NCI-H1417 (cell line): ENCODE results near the gene CSF1.
"Not testable (repeated sequence)": the region's sequence is repeated elsewhere in the genome, so short reads cannot be mapped to it uniquely, and the experiment has no call there.

Experiments used
- DNase-seq, 3 experiments: peaks; one replicate each; lab custom pipeline; 2025; lab: John Stamatoyannopoulos, UW

The CSF1 gene

GRCh38 chr1:109944541-109944940 is 33.9 kb downstream of the CSF1 start:
- no peak for DNase-seq

- no peak for DNase-seq
These were observed 35.9 kb downstream of the CSF1 start for GRCh38 chr1:109946511-109946910.

- no peak for DNase-seq
These were observed 37.1 kb downstream of the CSF1 start for GRCh38 chr1:109947582-109948284.

DNA sequence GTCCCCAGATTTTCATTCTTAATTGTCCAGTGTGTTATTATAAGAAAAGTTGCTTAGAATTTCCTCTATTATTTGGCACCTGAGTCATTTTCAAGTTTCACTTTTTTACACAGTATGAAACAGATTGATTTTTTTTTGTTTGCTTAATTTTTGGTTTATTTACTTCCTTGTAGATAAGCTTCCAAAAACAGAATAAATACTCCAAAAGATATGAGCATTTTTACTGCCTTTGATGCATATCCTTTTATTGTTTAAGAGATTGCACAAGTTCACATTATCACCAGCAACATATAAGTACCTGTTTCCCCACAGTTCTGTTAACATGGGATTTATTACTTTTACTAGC is 37.6 kb downstream of the CSF1 start:
- no peak for DNase-seq

DNA sequence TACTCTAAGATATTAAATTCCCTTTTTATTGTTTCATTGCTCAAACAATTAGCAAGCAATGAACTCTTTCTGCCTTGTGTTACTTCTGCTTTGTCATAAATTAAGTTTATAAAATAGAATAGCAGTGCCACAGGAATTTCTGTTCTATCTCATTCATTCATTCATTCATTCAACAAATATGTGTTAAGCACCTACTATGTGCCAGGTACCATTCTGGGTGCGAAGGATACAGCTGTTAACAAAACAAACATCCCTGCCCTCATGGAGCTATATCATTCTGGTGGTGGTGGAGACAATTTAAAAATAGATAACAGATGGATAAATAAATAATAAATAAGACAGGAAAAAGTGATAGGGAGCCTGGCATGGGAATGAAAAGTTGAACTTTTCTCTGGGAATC is 39.4 kb downstream of the CSF1 start:
- no peak for DNase-seq

DNA sequence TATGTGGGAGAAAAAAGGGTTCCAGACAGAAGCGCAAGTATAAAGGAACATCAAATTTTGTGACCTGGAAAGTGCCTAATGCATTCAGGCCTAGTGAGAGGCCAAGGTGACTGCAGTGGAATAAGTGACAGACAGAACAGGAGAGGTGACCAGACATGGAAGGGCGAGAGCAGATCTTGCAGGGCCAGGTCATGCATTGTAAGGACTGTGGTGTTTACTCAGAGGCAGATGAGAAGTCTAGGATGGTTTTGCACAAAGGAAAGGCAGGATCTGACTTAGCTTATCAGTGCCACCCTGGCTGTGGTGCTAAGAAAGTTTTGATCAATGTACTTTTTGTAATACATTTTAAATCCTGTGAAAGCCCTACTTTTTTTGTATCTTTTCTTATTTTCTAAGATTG is 39.9 kb downstream of the CSF1 start:
- DNase-seq: no peak

DNA sequence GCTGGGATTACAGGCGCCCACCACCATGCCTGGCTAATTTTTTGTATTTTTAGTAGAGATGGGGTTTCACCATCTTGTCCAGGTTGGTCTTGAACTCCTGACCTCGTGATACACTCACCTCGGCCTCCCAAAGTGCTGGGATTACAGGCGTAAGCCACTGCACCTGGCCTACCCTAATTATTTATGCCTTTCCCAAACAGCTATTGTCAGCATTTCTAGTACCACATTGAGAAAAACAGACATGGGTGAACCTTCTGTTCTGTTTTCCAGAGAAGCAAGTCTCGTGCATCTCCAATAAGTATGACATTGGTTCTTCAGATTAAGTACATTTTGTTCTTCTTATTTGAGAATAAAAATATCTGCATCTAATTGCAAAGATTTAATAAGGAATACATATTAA is 40.9 kb downstream of the CSF1 start:
- DNase-seq: not testable (repeated sequence)

DNA sequence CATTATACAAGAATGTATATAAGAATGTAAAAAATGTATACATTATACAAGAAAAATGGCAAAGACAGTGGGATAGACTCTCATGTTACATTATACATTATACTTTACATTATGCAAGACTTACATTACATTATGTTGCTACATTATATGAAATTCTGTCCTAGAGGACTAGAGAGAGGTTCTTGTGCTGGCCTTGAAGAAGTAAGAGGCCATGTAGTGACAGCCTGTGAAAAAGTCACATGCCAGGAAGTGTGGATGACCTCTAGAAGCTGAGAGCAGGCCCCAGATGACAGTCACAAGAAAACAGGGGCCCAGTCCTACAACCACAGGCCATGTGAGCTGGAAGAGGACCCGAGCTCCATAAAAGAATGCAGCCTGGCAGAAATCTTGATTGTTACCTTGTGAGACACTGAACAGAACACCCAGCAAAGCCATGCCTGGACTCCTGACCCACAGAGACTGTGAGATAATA is 43.4 kb downstream of the CSF1 start:
- no peak for DNase-seq

GRCh38 chr1:109959632-109959973 is 49.0 kb downstream of the CSF1 start:
- peak in 1 of 3 experiments; percentile 49 for DNase-seq

DNA sequence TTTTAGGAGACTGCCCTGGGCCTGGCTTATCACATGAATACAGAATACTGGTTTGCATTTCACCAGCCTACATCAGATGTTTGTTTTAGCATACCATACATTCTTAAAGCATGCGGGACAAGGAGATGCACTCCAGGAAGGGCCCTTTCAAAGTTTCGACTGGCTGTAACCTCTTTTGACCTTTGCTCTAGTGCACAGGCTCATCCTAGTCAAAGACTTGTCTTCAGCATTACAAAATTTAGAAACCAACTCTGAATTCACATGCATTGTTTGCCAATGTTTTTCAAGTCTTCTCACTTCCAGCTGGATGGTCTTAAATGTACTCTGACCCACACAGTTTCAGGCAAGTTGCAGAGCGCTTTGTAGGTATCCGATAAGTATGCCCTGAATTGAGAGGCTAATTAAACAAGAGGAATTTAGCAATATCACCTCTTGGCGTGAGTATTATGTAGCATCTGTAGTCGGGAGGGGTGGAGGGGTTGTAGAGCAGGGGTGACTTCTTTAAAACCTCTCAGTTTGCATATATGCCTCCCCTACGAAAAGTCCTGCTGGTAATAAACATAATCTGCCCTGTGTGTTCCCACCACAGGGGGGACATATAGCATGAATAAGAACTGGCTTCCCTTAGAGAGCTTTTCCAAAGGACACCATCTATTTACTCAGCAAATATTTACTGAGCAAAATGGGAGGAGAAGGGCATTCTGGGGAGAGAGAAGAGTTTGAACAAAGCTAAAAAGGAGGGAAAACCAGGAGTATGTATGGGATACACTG is 49.5 kb downstream of the CSF1 start:
- DNase-seq: peak; percentile 58 to 98 (median 87)

DNA sequence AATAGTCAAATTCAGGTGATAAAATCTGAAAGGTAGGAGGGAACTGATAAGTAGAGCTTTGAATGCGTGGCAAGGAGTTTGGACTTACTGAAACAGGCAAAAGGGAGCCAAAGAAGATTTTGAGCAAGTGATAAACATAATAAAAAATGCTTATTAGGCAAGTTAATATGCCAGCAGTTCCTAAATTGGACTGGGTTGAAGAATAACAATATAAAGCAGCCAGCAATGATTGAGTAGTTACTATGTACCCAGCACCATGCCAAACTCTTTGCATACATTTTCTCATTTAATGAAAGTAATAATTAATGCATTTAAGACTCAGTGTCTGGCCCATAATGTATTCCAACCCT is 50.1 kb downstream of the CSF1 start:
- no peak for DNase-seq

- DNase-seq: no peak
These were observed 53.2 kb downstream of the CSF1 start for GRCh38 chr1:109963864-109964263.

GRCh38 chr1:109969146-109969829 is 58.6 kb downstream of the CSF1 start:
- no peak for DNase-seq

GRCh38 chr1:109969907-109970306 is 59.3 kb downstream of the CSF1 start:
- no peak for DNase-seq

- DNase-seq: no peak
These were observed 60.9 kb downstream of the CSF1 start for GRCh38 chr1:109971559-109971958.

- DNase-seq: no peak
These were observed 63.5 kb downstream of the CSF1 start for GRCh38 chr1:109974191-109974590.

GRCh38 chr1:109975718-109976117 is 65.1 kb downstream of the CSF1 start:
- no peak for DNase-seq

DNA sequence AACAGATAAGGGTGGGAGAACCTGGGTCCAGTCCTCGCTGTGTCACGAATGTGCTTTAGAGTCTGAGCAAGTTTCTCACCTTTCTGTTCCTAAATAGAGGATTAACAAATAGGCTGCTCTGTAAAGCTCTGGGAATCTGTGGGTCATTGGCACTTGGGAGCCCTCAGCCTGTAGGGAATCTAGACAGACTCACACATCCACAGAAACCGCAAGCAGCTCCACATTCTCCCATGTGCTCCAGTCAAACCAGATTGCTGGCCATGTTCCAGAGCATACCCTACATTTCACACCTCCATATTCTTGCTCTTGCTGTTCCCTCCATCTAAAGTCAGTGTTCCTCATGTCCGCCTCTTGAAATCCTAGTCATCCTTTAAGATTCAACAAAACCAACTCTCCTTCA is 66.1 kb downstream of the CSF1 start:
- DNase-seq: no peak

GRCh38 chr1:109977225-109977624 is 66.6 kb downstream of the CSF1 start:
- no peak for DNase-seq

DNA sequence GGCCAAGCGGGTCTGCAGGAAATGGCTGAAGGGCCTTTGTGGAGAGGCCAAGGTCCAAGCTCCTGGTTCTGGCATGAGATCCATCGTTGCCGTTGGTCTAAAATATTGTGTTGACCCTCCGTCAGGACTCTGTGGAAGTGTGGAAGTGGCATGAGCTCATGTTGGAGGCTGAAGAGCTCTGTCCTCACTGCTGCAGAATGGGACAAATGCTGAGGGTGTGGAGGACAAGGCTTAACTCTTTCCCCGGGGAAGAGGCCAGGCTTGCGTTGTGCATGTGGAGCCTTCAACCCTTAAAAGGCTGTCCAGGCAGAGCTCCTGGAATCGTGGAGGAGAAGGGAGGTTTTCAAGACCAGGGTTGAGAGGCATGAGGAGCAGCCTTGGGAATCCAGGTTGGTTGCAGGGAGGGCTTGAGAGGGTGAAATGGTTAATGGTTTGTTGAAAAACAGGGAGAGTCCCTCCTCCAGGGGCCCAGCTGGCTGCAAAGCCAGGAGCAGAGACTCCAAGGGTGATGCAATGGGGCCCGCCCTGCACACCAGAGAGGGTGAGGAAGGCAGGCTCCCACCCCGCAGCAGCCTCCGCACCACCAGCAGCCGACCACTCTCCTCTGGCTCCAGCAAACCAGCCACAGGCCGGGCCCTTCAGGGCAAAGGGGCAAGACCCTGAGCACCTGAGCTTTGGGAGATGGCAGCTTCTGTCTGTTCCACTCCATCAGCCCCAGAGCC is 67.2 kb downstream of the CSF1 start:
- DNase-seq: no peak

DNA sequence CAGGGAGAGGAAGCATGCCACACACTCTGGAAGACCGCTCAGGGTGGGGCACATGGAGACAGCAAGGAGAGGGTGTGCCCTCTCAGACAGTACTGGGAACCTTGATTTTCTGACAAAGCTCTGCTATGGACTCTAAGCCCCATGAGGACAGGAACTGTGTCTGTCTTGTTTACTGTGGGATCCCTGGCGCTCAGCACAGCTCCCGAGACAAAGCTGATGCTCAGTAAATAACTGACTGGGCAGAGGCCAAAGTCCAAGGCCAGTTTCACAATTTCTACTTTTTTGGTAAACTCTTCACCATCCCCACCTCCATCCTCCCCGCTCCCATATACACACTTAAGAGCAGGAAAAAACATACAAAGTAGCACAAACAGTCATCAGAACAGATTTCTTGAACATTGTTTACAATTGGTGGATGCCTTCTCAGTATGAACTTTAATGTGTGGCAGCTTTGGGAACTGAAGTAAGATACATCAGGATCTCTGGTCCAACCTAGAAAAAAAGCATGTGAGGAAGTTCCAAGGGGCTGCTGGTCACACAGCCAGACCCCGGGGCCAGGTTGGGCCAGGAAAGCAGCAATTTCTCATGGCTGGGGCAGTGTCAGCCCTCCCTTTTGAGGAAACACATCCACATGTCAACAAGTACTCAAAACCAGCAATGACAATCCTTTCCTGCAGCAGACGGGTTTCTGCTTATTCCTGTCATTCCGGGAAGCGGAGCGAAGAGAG is 68.3 kb downstream of the CSF1 start:
- DNase-seq: no peak
